ENCODE measurements around the gene SHD. TPM values are rescaled to one million over a fixed set of nuclear protein-coding genes. Genes with fewer than 3 reads are reported as not detected.
A peak's percentile ranks its signal among the peaks of the same experiment; 100 is the strongest.

The SHD gene
- total and polyA plus RNA-seq, 2 of the 8 experiments (the other 6 are each of a cell fraction or from before 2014, with no cell fraction given), result 5.8 to 10.7 TPM

- Histone ChIP-seq H3K18ac (ENCODE audit: extremely low read depth, low read length) (no peak within 1 kb of the TSS), H3K27ac (ENCODE audit: low read depth, low read length) (no peak within 1 kb of the TSS), H4K8ac (ENCODE audit: extremely low read depth, insufficient read depth, low read length) (peak within 1 kb of the TSS; percentile 80), H3K4me1 (replicated peaks in 1 of 4; ENCODE audit: control insufficient read depth in 3 of 4, insufficient read depth in 4 of 4, low read length in 3 of 4) (peaks cover 0 to 8% (median 0%) of the 10 kb centered on the region in 4 experiments; a peak in 3 of 7 replicates), H3K27me3 (replicated peaks in 1 of 4; ENCODE audit: control insufficient read depth in 3 of 4, extremely low read depth in 1 of 4, insufficient read depth in 3 of 4, low read length in 3 of 4) (no peaks in the 10 kb centered on the region), H3K36me3 (ENCODE audit: control insufficient read depth in 2 of 4, insufficient read depth in 4 of 4, low read length in 3 of 4) (peaks cover 5 to 18% (median 10%) of the 10 kb centered on the region in 4 experiments; a peak in 7 of 8 replicates), H3K4me3 (ENCODE audit: extremely low read depth in 1 of 4, insufficient read depth in 2 of 4, low read depth in 3 of 4, low read length in 4 of 4) (peak within 1 kb of the TSS; percentile 14 to 58 (median 42); a peak in 6 of 8 replicates), H2BK15ac (ENCODE audit: low read length) (no peak within 1 kb of the TSS), H2AK5ac (ENCODE audit: low read depth, low read length) (peak within 1 kb of the TSS; percentile 97; the same call in 1 of the 2 replicates), H3K23ac (ENCODE audit: insufficient read length) (no peak within 1 kb of the TSS), H3K4ac (replicated peaks; ENCODE audit: insufficient read length, low read depth, low read length) (no peak within 1 kb of the TSS), H3K4me2 (ENCODE audit: insufficient read depth in 1 of 2, low read depth in 2 of 2, low read length in 2 of 2) (peak within 1 kb of the TSS; percentile 29 to 76; a peak in 3 of 4 replicates), H4K91ac (replicated peaks; ENCODE audit: insufficient read length, low read length) (peak within 1 kb of the TSS; percentile 12), H3K56ac (replicated peaks; ENCODE audit: insufficient read length, low read depth, low read length) (no peak within 1 kb of the TSS), H2AFZ (ENCODE audit: low read length) (no peak within 1 kb of the TSS; the same call in 1 of the 2 replicates), H2BK120ac (replicated peaks; ENCODE audit: low read depth, low read length) (no peak within 1 kb of the TSS), H3K9ac (replicated peaks in 1 of 4; ENCODE audit: extremely low read depth in 1 of 4, low read depth in 3 of 4, low read length in 3 of 4) (no peak within 1 kb of the TSS), H2BK20ac (ENCODE audit: low read length) (0 out of 2 replicates have a peak within 1 kb of the TSS, but pooled peaks have one; percentile 80), H3K14ac (ENCODE audit: insufficient read length) (no peak within 1 kb of the TSS), H4K20me1 (replicated peaks in 1 of 2; ENCODE audit: control insufficient read depth in 1 of 2, insufficient read depth in 2 of 2, low read length in 2 of 2) (peaks cover 0 to 2% of the 10 kb centered on the region in 2 experiments), H2BK5ac (ENCODE audit: low read depth, low read length) (no peak within 1 kb of the TSS), H2BK12ac (ENCODE audit: low read depth, low read length) (no peak within 1 kb of the TSS), H4K5ac (ENCODE audit: insufficient read length, low read depth, low read length) (no peak within 1 kb of the TSS), H3K79me2 (ENCODE audit: control insufficient read depth in 1 of 2, insufficient read depth in 2 of 2, low read length in 2 of 2) (no peaks in the 10 kb centered on the region), H3K79me1 (ENCODE audit: low read depth, low read length) (peaks cover 3% of the 10 kb centered on the region; the same call in 1 of the 2 replicates), H3K23me2 (ENCODE audit: low read depth, low read length) (no peaks in the 10 kb centered on the region; the same call in 1 of the 2 replicates), H3K9me3 (ENCODE audit: insufficient read depth in 2 of 2, low read depth in 1 of 2, low read length in 1 of 2) (no peaks in the 10 kb centered on the region)
- 1% methylated on average over 10 of the region's 63 CpGs; no CpG with 5 or more reads in 1 of the 2 experiments for WGBS, 2 experiments (ENCODE audit: extremely low coverage in 1 of 2, insufficient coverage in 1 of 2, insufficient read length in 1 of 2, insufficient replicate concordance in 2 of 2, low coverage in 1 of 2, low lambda C conversion rate in 2 of 2, missing lambda C conversion rate in 1 of 2)
- no peak for FAIRE-seq
- ChIA-PET POLR2A (ENCODE audit: partially characterized antibody) (interaction anchor here (0.5 to 12.2 kb wide), 8 partner anchors 10 to 175 kb away, joined by 3 to 86 read pairs (median 3); partner anchors contain the start of gene MPND), CTCF (ENCODE audit: partially characterized antibody) (interaction anchor here (0.8 to 3.1 kb wide), 3 partner anchors 38 to 75 kb away, joined by 4 to 15 read pairs (median 4); partner anchors contain the start of gene EBI3)
- peak; percentile 39 to 95 for DNase-seq (ENCODE audit: low read depth in 1 of 2, low spot score in 2 of 2)
- TF ChIP-seq CHD2 (IDR thresholded peaks at IDR 0.05; ENCODE audit: low read length) (no peak), SIX5 (IDR thresholded peaks at IDR 0.05; ENCODE audit: low read depth, low read length) (peak; percentile 73)
Observed at GRCh38 chr19:4304538-4305256, 25.6 kb downstream of the SHD start, which contains the start of gene FSD1. FSD1 (plus strand) TSS chr19:4304598; CDS start chr19:4304747, 149 bp downstream.
